OCI-LY7 (cell line): ENCODE data around the gene TMEM184A. TPM values are rescaled to one million over a fixed set of nuclear protein-coding genes. Genes with fewer than 3 reads are reported as not detected.

Experiments
- BruUV-seq: library from RNA; stranded (reverse); fragments of 400-500 nt; replicated peaks from 2 replicates; lab custom pipeline; 2021; lab: Mats Ljungman, UMichigan
- CTCF ChIA-PET: fragments of 300-600 bp; sonication (Branson Sonifier 250); formaldehyde crosslinking; loops from one replicate; lab custom pipeline; 2022; ENCODE audit warnings: antibody characterized with exemption; ENCODE audit not compliant: unreplicated experiment; lab: Charles Lee
- POLR2A ChIA-PET: fragments of 300-600 bp; sonication (Branson Sonifier 250); formaldehyde crosslinking; loops from one replicate; lab custom pipeline; 2022; ENCODE audit warnings: antibody characterized with exemption; lab: Charles Lee
- DNase-seq: peaks from one replicate; pipeline ENCODE4 v3.0.0-alpha.2; 2015; ENCODE audit warnings: low spot score
- H2AFZ ChIP-seq: fragments of 200-600 bp; sonication (generic), shearing (Covaris generic); 2 replicates; pipeline ENCODE4 v1.6.1; 2014; ENCODE audit warnings: mild to moderate bottlenecking, antibody characterized with exemption, low read length, moderate library complexity
- H3K27ac ChIP-seq: fragments of 200-600 bp; sonication (generic); 2 replicates; pipeline ENCODE4 v1.5.1; 2014; ENCODE audit warnings: mixed run types, low read depth, mild to moderate bottlenecking, moderate library complexity, low read length, inconsistent platforms; ENCODE audit not compliant: poor library complexity, severe bottlenecking
- H3K36me3 ChIP-seq: fragments of 200-600 bp; sonication (generic); 2 replicates; pipeline ENCODE4 v1.6.1; 2014; ENCODE audit warnings: mild to moderate bottlenecking, antibody characterized with exemption, low read length, moderate library complexity, mixed read lengths; ENCODE audit not compliant: insufficient read depth
- H3K4me1 ChIP-seq: fragments of 200-600 bp; sonication (generic); 2 replicates; pipeline ENCODE4 v1.5.1; 2014; ENCODE audit warnings: mild to moderate bottlenecking, low read length; ENCODE audit not compliant: insufficient read depth, poor library complexity, severe bottlenecking
- H3K4me2 ChIP-seq: fragments of 200-600 bp; sonication (generic); 2 replicates; pipeline ENCODE4 v1.6.1; 2014; ENCODE audit warnings: mild to moderate bottlenecking, low read length
- H3K4me3 ChIP-seq: fragments of 200-600 bp; sonication (generic); 2 replicates; pipeline ENCODE4 v1.5.1; 2014; ENCODE audit warnings: mild to moderate bottlenecking, low read depth, low read length; ENCODE audit not compliant: poor library complexity, severe bottlenecking
- H3K79me2 ChIP-seq: fragments of 200-600 bp; sonication (generic); 2 replicates; pipeline ENCODE4 v1.6.1; 2016; ENCODE audit warnings: low read depth, mild to moderate bottlenecking, low read length, moderate library complexity, mixed read lengths; ENCODE audit not compliant: insufficient read depth
- H3K9me2 ChIP-seq: fragments of 200-600 bp; sonication (generic); 2 replicates; pipeline ENCODE4 v1.6.1; 2016; ENCODE audit warnings: mild to moderate bottlenecking, low read length, mixed read lengths; ENCODE audit not compliant: insufficient read depth
- H3K9me3 ChIP-seq: fragments of 200-600 bp; sonication (generic); 2 replicates; pipeline ENCODE4 v1.6.1; 2014; ENCODE audit warnings: mild to moderate bottlenecking, mixed run types, low read length, mixed read lengths
- H4K20me1 ChIP-seq: fragments of 200-600 bp; sonication (generic); 2 replicates; pipeline ENCODE4 v1.6.1; 2014; ENCODE audit warnings: mild to moderate bottlenecking, antibody characterized with exemption, low read length, moderate library complexity, mixed read lengths; ENCODE audit not compliant: insufficient read depth
- CTCF ChIP-seq: fragments of 200-600 bp; sonication (generic); conservative IDR thresholded peaks from 2 replicates; pipeline ENCODE4 v1.5.1; 2014; ENCODE audit warnings: mild to moderate bottlenecking, antibody characterized with exemption, low read length, moderate library complexity, mixed read lengths
- EZH2phosphoT487 ChIP-seq: fragments of 200-600 bp; sonication (generic); IDR thresholded peaks from 2 replicates; pipeline ENCODE4 v1.6.1; 2018; ENCODE audit warnings: low read depth, borderline replicate concordance, mild to moderate bottlenecking, mixed run types, antibody characterized with exemption, low read length, moderate library complexity, mixed read lengths
- intact Hi-C: fragments of 100-400 bp; cut with micrococcal nuclease; formaldehyde crosslinking; loops from one replicate; pipeline ENCODE4 v1.10.0; 2022; ENCODE audit not compliant: unreplicated experiment
- total RNA-seq, 2 experiments: library from RNA; depleted of rRNA in 1 of 2; stranded (reverse); fragments of >200 nt in 1 of 2; shearing (Covaris generic) in 1 of 2; gene quantifications; 2 replicates each; pipeline ENCODE4 v1.2.3, GENCODE V29; 2014 to 2022

The TMEM184A gene
- total RNA-seq, 2 experiments from 2014 or later = 0.19 TPM; not detected in 1

- Histone ChIP-seq H2AFZ (no peak overlapping the region), H3K27ac (no peak overlapping the region), H3K36me3 (no peaks in the 10 kb centered on the region), H3K79me2 (no peaks in the 10 kb centered on the region), H3K4me1 (no peaks in the 10 kb centered on the region), H3K9me2 (no peaks in the 10 kb centered on the region), H4K20me1 (no peaks in the 10 kb centered on the region; the same call in 1 of the 2 replicates), H3K9me3 (no peaks in the 10 kb centered on the region), H3K4me2 (no peak overlapping the region), H3K4me3 (no peak overlapping the region)
- intact Hi-C loops = no loop called here
- DNase-seq = no peak
- CTCF ChIA-PET = no interaction called here
- POLR2A ChIA-PET = no interaction called here
- no TSS peak for BruUV-seq
- TF ChIP-seq EZH2phosphoT487 = no peak
Measured at GRCh38 chr7:1599640-1600395, 43.8 kb upstream of the TMEM184A start.

- no TSS peak for BruUV-seq
- no peaks in the 10 kb centered on the region for H3K36me3 ChIP-seq
- no peaks in the 10 kb centered on the region for H3K4me1 ChIP-seq
- no peak overlapping the region for H3K27ac ChIP-seq
- H3K4me3 ChIP-seq = no peak overlapping the region
- no peaks in the 10 kb centered on the region; the same call in 1 of the 2 replicates for H4K20me1 ChIP-seq
- intact Hi-C loops = no loop called here
- H3K9me2 ChIP-seq = no peaks in the 10 kb centered on the region
- CTCF ChIA-PET = no interaction called here
- no peak overlapping the region for H2AFZ ChIP-seq
- H3K9me3 ChIP-seq = no peaks in the 10 kb centered on the region
- no peak overlapping the region for H3K4me2 ChIP-seq
- POLR2A ChIA-PET = no interaction called here
- no peaks in the 10 kb centered on the region for H3K79me2 ChIP-seq
- TF ChIP-seq EZH2phosphoT487 (no peak), CTCF (no peak)
- no peak for DNase-seq
Measured at GRCh38 chr7:1598961-1599639, 43.1 kb upstream of the TMEM184A start.

- CTCF ChIA-PET = no interaction called here
- Histone ChIP-seq H2AFZ (no peak overlapping the region), H3K9me3 (no peaks in the 10 kb centered on the region), H3K4me2 (no peak overlapping the region), H3K27ac (no peak overlapping the region), H3K9me2 (no peaks in the 10 kb centered on the region), H3K79me2 (no peaks in the 10 kb centered on the region), H3K4me1 (no peaks in the 10 kb centered on the region), H4K20me1 (no peaks in the 10 kb centered on the region; the same call in 1 of the 2 replicates), H3K36me3 (no peaks in the 10 kb centered on the region), H3K4me3 (no peak overlapping the region)
- intact Hi-C loops = no loop called here
- TF ChIP-seq EZH2phosphoT487 (no peak), CTCF (no peak)
- POLR2A ChIA-PET = no interaction called here
- no TSS peak for BruUV-seq
- DNase-seq = no peak
Measured at GRCh38 chr7:1598286-1598685, 42.3 kb upstream of the TMEM184A start.
